Spleen (tissue), 11 donors: ENCODE measurements around the gene MID1. TPM values are rescaled to one million over a fixed set of nuclear protein-coding genes. Genes with fewer than 3 reads are reported as not detected.

Experiments
- DNase-seq: peaks from one replicate; pipeline ENCODE4 v3.0.0-alpha.2; 2020
- H3K27ac ChIP-seq, 8 donors: fragments of 200-600 bp; sonication (generic) in 7 of 8; 1 replicate in 4 of 8; 2 replicates in 4 of 8; pipeline versions ENCODE4 v1.5.0 to v1.8.0; 2016 to 2021; ENCODE audit warnings: inconsistent platforms in 4 of 8, mild to moderate bottlenecking in 4 of 8, moderate library complexity in 1 of 8
- H3K27me3 ChIP-seq, 7 donors: fragments of 200-600 bp; sonication (generic) in 6 of 7; replicated peaks in 1 of 7; 1 replicate in 4 of 7; 2 replicates in 3 of 7; pipeline versions ENCODE4 v1.5.0 to v1.8.0; 2016 to 2021; ENCODE audit warnings: inconsistent platforms in 3 of 7, mild to moderate bottlenecking in 1 of 7
- H3K36me3 ChIP-seq, 6 donors: fragments of 200-600 bp; sonication (generic) in 5 of 6; 1 replicate in 4 of 6; 2 replicates in 2 of 6; pipeline versions ENCODE4 v1.5.0 to v1.8.0; 2016 to 2021; ENCODE audit warnings: inconsistent platforms in 2 of 6
- H3K4me1 ChIP-seq, 6 donors: fragments of 200-600 bp; sonication (generic) in 5 of 6; 1 replicate in 3 of 6; 2 replicates in 3 of 6; pipeline versions ENCODE4 v1.5.0 to v1.8.0; 2016 to 2021; ENCODE audit warnings: inconsistent platforms in 3 of 6
- H3K4me3 ChIP-seq, 8 donors: fragments of 200-600 bp; sonication (generic) in 7 of 8; 1 replicate in 4 of 8; 2 replicates in 4 of 8; pipeline versions ENCODE4 v1.5.0 to v1.8.0; 2016 to 2021; ENCODE audit warnings: inconsistent platforms in 4 of 8, mild to moderate bottlenecking in 4 of 8, moderate library complexity in 2 of 8
- H3K9me3 ChIP-seq, 8 donors: fragments of 200-600 bp; sonication (generic) in 7 of 8; 1 replicate in 4 of 8; 2 replicates in 4 of 8; pipeline versions ENCODE4 v1.5.0 to v1.8.0; 2016 to 2021; ENCODE audit warnings: inconsistent platforms in 4 of 8
- CTCF ChIP-seq, 11 experiments: fragments of 200-600 bp in 7 of 11; fragments of 450-650 bp in 4 of 11; sonication (generic) in 4 of 11; IDR thresholded peaks in 8 of 11; conservative IDR thresholded peaks in 3 of 11; 1 replicate in 7 of 11; 2 replicates in 4 of 11; pipeline versions ENCODE4 v1.4.0 to v1.8.0; 2016 to 2021; ENCODE audit warnings: antibody characterized with exemption in 11 of 11, inconsistent platforms in 4 of 11, mild to moderate bottlenecking in 1 of 11
- POLR2A ChIP-seq, 3 donors: fragments of 450-650 bp; IDR thresholded peaks; one replicate each; pipeline ENCODE4 v1.5.1; 2017; ENCODE audit warnings: antibody characterized with exemption in 3 of 3, mild to moderate bottlenecking in 1 of 3
- POLR2AphosphoS5 ChIP-seq, 3 donors: sonication (generic); formaldehyde crosslinking; IDR thresholded peaks; one replicate each; pipeline ENCODE4 v1.5.1; 2017; ENCODE audit warnings: antibody characterized with exemption in 3 of 3
- WGBS, 5 donors: extraction: QIAGEN DNeasy Blood & Tissue Kit in 3 of 5; methylation state at CpG; one replicate each; pipeline versions ENCODE4 v1.1.5 to v1.1.7; 2013 to 2018; 5-methylcytosine and 5-hydroxymethylcytosine counted together
- intact Hi-C: fragments of 100-400 bp; cut with DNase I; formaldehyde crosslinking; loops from one replicate; pipeline ENCODE4 v1.15.0; 2023; ENCODE audit warnings: low total_unique reads
- polyA plus RNA-seq, 3 donors: library from polyadenylated mRNA; stranded (reverse); fragments of 200-250 nt; gene quantifications; one replicate each; pipeline ENCODE4 v1.2.1, GENCODE V29; 2013
- total RNA-seq, 7 donors: library from RNA; depleted of rRNA in 3 of 7; stranded (reverse); fragments of >200 nt in 3 of 7; fragmentation: NEBNext Ultra II Directional in 4 of 7; extraction: Animal tissue kit (Norgen Biotek cat#: 25700) in 4 of 7; gene quantifications; one replicate each; pipeline versions ENCODE4 v1.1.0 to v1.2.1, GENCODE V29; 2016 to 2021
- donor health status: healthy with polysubstance abuse.
- donor health status: DM: no; HTN: no; CAD: no; lungs with moderate emphysema.
- donor health status: DM: no; HTN: no; CAD: no.
- donor health status: Bipolar disorder and iron deficiency.
- donor health status: healthy.
- donor health status: DM: no; HTN: no; CAD: no.
- donor health status: DM: yes; HTN: yes; CAD: no.

MID1 gene
- total and polyA plus RNA-seq, 10 donors = 0.24 to 4.4 (median 2.7) TPM

DNA sequence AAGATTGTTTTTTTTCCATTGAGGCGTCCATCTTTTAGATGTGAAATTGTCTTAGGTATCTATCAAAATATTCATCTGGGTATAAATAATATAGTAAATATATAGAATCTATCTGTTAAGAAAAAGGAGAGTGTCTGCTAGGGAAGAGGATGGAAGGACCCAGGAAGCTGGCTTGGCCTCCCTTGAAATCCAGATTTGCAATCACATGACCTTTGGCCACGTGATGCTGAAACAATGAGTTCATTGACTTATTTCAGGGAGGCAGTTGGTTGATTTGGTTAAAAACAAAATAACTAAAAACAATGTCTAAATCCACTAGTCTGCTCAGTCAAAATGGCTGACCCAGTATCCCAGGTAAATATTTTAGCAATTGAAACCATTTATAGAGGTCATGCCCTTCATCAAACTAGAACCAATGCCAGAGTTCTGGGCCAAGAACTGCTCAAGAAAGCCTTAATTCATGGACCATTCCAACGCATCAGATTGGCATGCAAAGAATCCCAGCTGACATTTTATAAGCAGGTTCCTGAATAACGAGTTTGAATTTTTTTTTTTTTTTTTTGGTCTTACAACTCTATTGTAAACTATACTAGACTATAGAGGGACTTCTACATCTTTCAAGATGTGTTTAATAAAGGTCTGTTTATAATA lies 172.7 kb downstream of the MID1 start:
- TF ChIP-seq POLR2AphosphoS5 (IDR thresholded peaks at IDR 0.05) (no peak), CTCF (IDR thresholded peaks at IDR 0.05 in 8 of 11, conservative IDR thresholded peaks at IDR 0.05 in 3 of 11) (no peak), POLR2A (IDR thresholded peaks at IDR 0.05) (no peak)
- 65 to 94% (median 77%) methylated on average over 4 of the region's 4 CpGs for WGBS, 5 donors
- intact Hi-C loops = no loop called here
- DNase-seq = no peak
- H3K9me3 ChIP-seq = no peaks in the 10 kb centered on the region
- H3K27ac ChIP-seq = no peak overlapping the region
- H3K4me1 ChIP-seq = no peaks in the 10 kb centered on the region
- no peaks in the 10 kb centered on the region for H3K27me3 ChIP-seq
- no peak overlapping the region for H3K4me3 ChIP-seq
- H3K36me3 ChIP-seq = no peaks in the 10 kb centered on the region

GRCh38 chrX:10444204-10444603 lies 176.2 kb downstream of the MID1 start:
- H3K27me3 ChIP-seq = peaks cover 0 to 15% (median 0%) of the 10 kb centered on the region in 7 donors
- H3K4me1 ChIP-seq = no peaks in the 10 kb centered on the region
- intact Hi-C loops = no loop called here
- no peak overlapping the region for H3K4me3 ChIP-seq
- H3K36me3 ChIP-seq = no peaks in the 10 kb centered on the region
- no peak for DNase-seq
- no peaks in the 10 kb centered on the region for H3K9me3 ChIP-seq
- no peak for TF ChIP-seq POLR2A (IDR thresholded peaks at IDR 0.05)
- TF ChIP-seq CTCF (IDR thresholded peaks at IDR 0.05 in 8 of 11, conservative IDR thresholded peaks at IDR 0.05 in 3 of 11) = no peak
- TF ChIP-seq POLR2AphosphoS5 (IDR thresholded peaks at IDR 0.05) = no peak
- 61 to 97% (median 70%) methylated on average over 1 to 2 of the region's 2 CpGs for WGBS, 5 donors
- no peak overlapping the region for H3K27ac ChIP-seq

GRCh38 chrX:10441464-10441863 lies 178.9 kb downstream of the MID1 start:
- Histone ChIP-seq H3K27ac (no peak overlapping the region), H3K4me3 (no peak overlapping the region), H3K4me1 (no peaks in the 10 kb centered on the region), H3K9me3 (no peaks in the 10 kb centered on the region), H3K27me3 (peaks cover 0 to 22% (median 0%) of the 10 kb centered on the region in 7 donors), H3K36me3 (no peaks in the 10 kb centered on the region)
- 52 to 94% (median 63%) methylated on average over 1 of the region's 1 CpG for WGBS, 5 donors
- no peak for TF ChIP-seq CTCF (IDR thresholded peaks at IDR 0.05 in 8 of 11, conservative IDR thresholded peaks at IDR 0.05 in 3 of 11)
- no peak for TF ChIP-seq POLR2AphosphoS5 (IDR thresholded peaks at IDR 0.05)
- intact Hi-C loops = no loop called here
- DNase-seq = no peak

DNA sequence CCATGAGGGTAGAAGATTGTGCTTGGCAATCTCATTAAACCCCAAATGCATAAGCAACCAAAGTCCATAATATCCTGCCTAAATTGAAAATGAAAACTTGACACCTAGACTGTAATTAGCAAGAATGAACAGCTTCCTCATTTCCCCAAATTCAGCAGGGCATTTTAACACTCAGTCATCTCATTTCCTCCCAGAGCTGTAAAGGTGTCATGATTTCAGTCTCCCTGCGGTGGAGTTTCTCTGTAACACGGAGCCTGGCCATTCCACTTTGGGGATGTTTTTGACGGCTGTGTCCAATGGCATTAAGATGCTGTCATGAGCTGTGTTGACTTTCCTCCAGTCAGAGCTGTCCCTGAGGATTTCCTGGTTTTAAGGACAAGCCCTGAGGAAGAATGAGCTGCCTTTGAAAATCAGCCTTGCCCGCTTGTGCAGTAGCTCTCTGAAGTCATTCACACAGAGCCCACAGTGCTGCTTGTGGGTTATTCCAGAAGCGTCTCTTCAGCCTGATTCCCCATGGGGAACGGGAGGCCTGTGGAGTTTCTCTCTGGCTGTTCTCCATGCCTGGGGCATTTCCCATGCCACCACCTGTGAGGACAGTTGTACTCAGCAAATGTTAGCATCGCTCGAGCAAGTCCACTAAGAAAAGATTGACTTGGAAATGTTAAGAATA lies 187.0 kb downstream of the MID1 start:
- Histone ChIP-seq H3K27ac (no peak overlapping the region), H3K4me3 (no peak overlapping the region), H3K4me1 (no peaks in the 10 kb centered on the region), H3K9me3 (peaks cover 0 to 11% (median 0%) of the 10 kb centered on the region in 8 donors), H3K36me3 (no peaks in the 10 kb centered on the region), H3K27me3 (peaks cover 0 to under 1% (median 0%) of the 10 kb centered on the region in 7 donors)
- DNase-seq = no peak
- WGBS, 5 donors = 54 to 71% (median 62%) methylated on average over 6 to 8 of the region's 8 CpGs
- no peak for TF ChIP-seq POLR2AphosphoS5 (IDR thresholded peaks at IDR 0.05)
- TF ChIP-seq CTCF (IDR thresholded peaks at IDR 0.05 in 8 of 11, conservative IDR thresholded peaks at IDR 0.05 in 3 of 11) = no peak
- TF ChIP-seq POLR2A (IDR thresholded peaks at IDR 0.05) = no peak
- intact Hi-C loops = no loop called here
